ENCODE data around the gene FOXG1.

Gene FOXG1

DNA sequence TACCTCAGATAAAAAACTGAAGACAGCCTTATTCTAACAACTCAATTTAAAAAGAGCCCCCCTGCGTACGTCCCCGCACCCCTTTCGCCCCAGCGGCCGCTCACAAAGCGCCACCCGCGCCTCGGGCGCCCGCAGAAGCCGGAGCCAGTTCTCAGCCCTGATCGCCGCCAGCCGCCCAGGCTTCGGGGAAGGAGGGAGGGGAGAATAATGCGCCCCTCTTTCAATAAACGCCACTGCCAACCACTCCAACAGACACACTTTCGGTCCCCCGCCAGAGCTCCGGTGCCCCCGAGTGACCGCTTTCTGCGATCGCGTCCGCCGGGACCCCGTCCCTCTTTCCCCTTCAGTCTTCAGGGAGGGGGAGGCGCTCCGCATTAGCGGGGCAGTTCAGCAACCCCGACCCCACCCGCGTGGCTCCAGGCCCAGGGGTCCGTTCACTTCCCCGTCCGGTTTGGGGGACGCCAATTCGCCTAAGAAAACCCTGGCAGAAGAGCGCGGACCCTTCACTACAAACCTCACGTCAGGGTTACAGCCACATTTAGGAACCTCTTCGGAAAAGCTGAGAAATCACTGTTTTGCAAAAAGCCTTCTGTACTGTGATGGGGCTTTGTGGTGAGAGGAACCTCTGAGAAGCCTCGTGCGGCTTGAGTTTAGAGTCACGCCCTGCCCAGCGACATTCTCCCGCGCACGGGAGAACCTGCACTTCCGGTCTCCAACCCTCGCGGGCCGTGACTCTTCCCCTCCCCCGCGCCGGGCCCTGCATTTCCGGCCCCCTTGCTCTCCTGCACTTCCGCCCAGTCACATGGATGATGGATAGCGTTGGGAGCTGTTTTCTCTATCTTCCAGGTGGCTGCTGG, 18.7 kb downstream of the FOXG1 start:
- Histone ChIP-seq H3K27ac (no peak overlapping the region), H3K36me3 (ENCODE audit: insufficient read depth, low read length) (no peaks in the 10 kb centered on the region), H3K9ac (ENCODE audit: insufficient read length) (no peak overlapping the region), H3K4me3 (peak overlapping the region; percentile 71), H3K9me3 (ENCODE audit: low read depth, low read length) (no peaks in the 10 kb centered on the region)
- no peak for TF ChIP-seq EZH2 (IDR thresholded peaks at IDR 0.05)
- no peak for TF ChIP-seq POLR2AphosphoS5 (IDR thresholded peaks at IDR 0.05; ENCODE audit: borderline replicate concordance, low read depth, low read length)
- TF ChIP-seq FOXP2 (optimal IDR thresholded peaks at IDR 0.05; ENCODE audit: control extremely low read depth, extremely low read length, insufficient read depth) = no peak
- no peak for DNase-seq (ENCODE audit: low read depth, low spot score)

GRCh38 chr14:28807518-28807917, 40.9 kb downstream of the FOXG1 start:
- H3K9ac ChIP-seq (ENCODE audit: insufficient read length) = no peak overlapping the region
- H3K4me3 ChIP-seq = no peak overlapping the region
- H3K36me3 ChIP-seq (ENCODE audit: insufficient read depth, low read length) = no peaks in the 10 kb centered on the region
- H3K27ac ChIP-seq = no peak overlapping the region
- H3K9me3 ChIP-seq (ENCODE audit: low read depth, low read length) = no peaks in the 10 kb centered on the region
- DNase-seq (ENCODE audit: low read depth, low spot score) = no peak
- TF ChIP-seq POLR2AphosphoS5 (IDR thresholded peaks at IDR 0.05; ENCODE audit: borderline replicate concordance, low read depth, low read length) (no peak), EZH2 (IDR thresholded peaks at IDR 0.05) (no peak), FOXP2 (optimal IDR thresholded peaks at IDR 0.05; ENCODE audit: control extremely low read depth, extremely low read length, insufficient read depth) (no peak)

DNA sequence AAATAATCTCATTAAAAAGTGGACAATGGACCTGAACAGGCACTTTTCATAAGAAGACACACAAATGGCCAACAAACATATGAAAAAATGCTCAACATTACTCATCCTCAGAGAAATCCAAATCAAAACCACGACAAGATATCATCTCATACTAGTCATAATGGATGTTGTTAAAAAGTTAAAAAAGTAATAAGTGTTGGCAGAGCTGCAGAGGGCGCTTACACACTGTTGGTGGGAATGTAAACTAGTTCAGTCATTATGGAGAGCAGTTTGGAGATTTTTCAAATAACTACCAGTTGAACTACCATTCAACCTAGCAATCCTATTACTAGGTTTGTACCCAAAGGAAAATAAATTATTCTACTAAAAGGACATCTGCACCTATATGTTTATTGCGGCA, 47.2 kb downstream of the FOXG1 start:
- DNase-seq (ENCODE audit: low read depth, low spot score) = no peak
- Histone ChIP-seq H3K27ac (no peak overlapping the region), H3K9me3 (ENCODE audit: low read depth, low read length) (no peaks in the 10 kb centered on the region), H3K4me3 (no peak overlapping the region), H3K9ac (ENCODE audit: insufficient read length) (no peak overlapping the region), H3K36me3 (ENCODE audit: insufficient read depth, low read length) (no peaks in the 10 kb centered on the region)
- no peak for TF ChIP-seq EZH2 (IDR thresholded peaks at IDR 0.05)
- no peak for TF ChIP-seq POLR2AphosphoS5 (IDR thresholded peaks at IDR 0.05; ENCODE audit: borderline replicate concordance, low read depth, low read length)
- no peak for TF ChIP-seq FOXP2 (optimal IDR thresholded peaks at IDR 0.05; ENCODE audit: control extremely low read depth, extremely low read length, insufficient read depth)
